HEK293T (cell line): ENCODE results near the gene NANOS1.

Source experiments
- CTCF ChIA-PET: fragments of 350-600 bp; formaldehyde crosslinking; extraction: SDS; loops from one replicate; lab custom pipeline; 2021; ENCODE audit warnings: antibody characterized with exemption, inconsistent platforms; lab: Yijun Ruan, JAX
- POLR2A ChIA-PET: fragments of 350-600 bp; formaldehyde crosslinking; extraction: SDS; loops from one replicate; lab custom pipeline; 2020; ENCODE audit warnings: antibody characterized with exemption, inconsistent platforms; lab: Yijun Ruan, JAX
- DNase-seq: peaks from one replicate; pipeline ENCODE4 v3.0.0; 2012; ENCODE audit warnings: mixed read lengths; ENCODE audit errors: extremely low spot score
- ARNT ChIP-seq: fragments of 450-650 bp; IDR thresholded peaks from 2 replicates; pipeline ENCODE4 v1.6.1; 2017; ENCODE audit warnings: mild to moderate bottlenecking
- BHLHE40 ChIP-seq: fragments of 450-650 bp; IDR thresholded peaks from 2 replicates; pipeline ENCODE4 v1.6.1; 2016; ENCODE audit warnings: mild to moderate bottlenecking, moderate library complexity, borderline replicate concordance
- CTBP1 ChIP-seq: fragments of 450-650 bp; IDR thresholded peaks from 2 replicates; pipeline ENCODE4 v1.6.1; 2016; ENCODE audit warnings: borderline replicate concordance
- ELF4 ChIP-seq: fragments of 450-650 bp; IDR thresholded peaks from 2 replicates; pipeline ENCODE4 v1.6.1; 2017; ENCODE audit warnings: antibody characterized with exemption
- FOXA1 ChIP-seq: fragments of 450-650 bp; IDR thresholded peaks from 2 replicates; pipeline ENCODE4 v1.6.1; 2016; ENCODE audit warnings: mild to moderate bottlenecking
- FOXK2 ChIP-seq: fragments of 450-650 bp; IDR thresholded peaks from 2 replicates; pipeline ENCODE4 v1.6.1; 2016; ENCODE audit warnings: mild to moderate bottlenecking
- FOXM1 ChIP-seq: fragments of 450-650 bp; IDR thresholded peaks from 2 replicates; pipeline ENCODE4 v1.6.1; 2017; ENCODE audit warnings: mild to moderate bottlenecking, borderline replicate concordance
- HDGF ChIP-seq: fragments of 450-650 bp; IDR thresholded peaks from 2 replicates; pipeline ENCODE4 v1.6.1; 2017; ENCODE audit warnings: antibody characterized with exemption, borderline replicate concordance
- L3MBTL2 ChIP-seq: fragments of 450-650 bp; conservative IDR thresholded peaks from 2 replicates; pipeline ENCODE4 v1.6.1; 2016; ENCODE audit warnings: mild to moderate bottlenecking
- LEF1 ChIP-seq: fragments of 450-650 bp; IDR thresholded peaks from 2 replicates; pipeline ENCODE4 v1.6.1; 2017; ENCODE audit warnings: mild to moderate bottlenecking, borderline replicate concordance
- NFRKB ChIP-seq: fragments of 450-650 bp; IDR thresholded peaks from 2 replicates; pipeline ENCODE4 v1.6.1; 2016; ENCODE audit warnings: mild to moderate bottlenecking, moderate library complexity
- PKNOX1 ChIP-seq: fragments of 450-650 bp; IDR thresholded peaks from 2 replicates; pipeline ENCODE4 v1.6.1; 2016
- SP1 ChIP-seq: fragments of 450-650 bp; IDR thresholded peaks from 2 replicates; pipeline ENCODE4 v1.6.1; 2017
- SUZ12 ChIP-seq: fragments of 450-650 bp; IDR thresholded peaks from 2 replicates; pipeline ENCODE4 v1.6.1; 2016; ENCODE audit warnings: mild to moderate bottlenecking
- TARDBP ChIP-seq: fragments of 450-650 bp; IDR thresholded peaks from 2 replicates; pipeline ENCODE4 v1.6.1; 2016
- ZNF384 ChIP-seq: fragments of 450-650 bp; IDR thresholded peaks from 2 replicates; pipeline ENCODE4 v1.6.1; 2016

Gene NANOS1

GRCh38 chr10:119042169-119042568, 12.7 kb downstream of the NANOS1 start:
- DNase-seq: no peak
- TF ChIP-seq NFRKB (no peak), SP1 (no peak), ARNT (no peak), L3MBTL2 (no peak), TARDBP (no peak), SUZ12 (no peak), CTBP1 (no peak), HDGF (no peak), ELF4 (no peak), LEF1 (no peak), BHLHE40 (no peak), FOXK2 (no peak), FOXM1 (no peak), ZNF384 (no peak), FOXA1 (no peak), PKNOX1 (no peak)
- ChIA-PET CTCF (no interaction called here), POLR2A (no interaction called here)

GRCh38 chr10:119045561-119045960, 16.0 kb downstream of the NANOS1 start:
- ChIA-PET POLR2A (no interaction called here), CTCF (no interaction called here)

GRCh38 chr10:119049361-119049760, 19.8 kb downstream of the NANOS1 start:
- CTCF ChIA-PET: no interaction called here
- POLR2A ChIA-PET: no interaction called here

More at GRCh38 chr10:119045561-119045960, 16.0 kb downstream of the NANOS1 start:
- TF ChIP-seq FOXA1 (no peak), PKNOX1 (no peak), L3MBTL2 (no peak), SP1 (no peak), CTBP1 (no peak), ELF4 (no peak)
- DNase-seq: no peak

GRCh38 chr10:119049777-119050176, 20.3 kb downstream of the NANOS1 start:
- TF ChIP-seq LEF1 (no peak), BHLHE40 (no peak), SP1 (no peak), HDGF (no peak), ELF4 (no peak), ZNF384 (no peak), L3MBTL2 (no peak)
- no peak for DNase-seq
- ChIA-PET POLR2A (no interaction called here), CTCF (no interaction called here)

More at GRCh38 chr10:119049361-119049760, 19.8 kb downstream of the NANOS1 start:
- no peak for DNase-seq
- TF ChIP-seq LEF1 (no peak), SUZ12 (no peak), FOXK2 (no peak), L3MBTL2 (no peak), ZNF384 (no peak), HDGF (no peak), ARNT (no peak), SP1 (no peak), CTBP1 (no peak), PKNOX1 (no peak)

- DNase-seq: no peak
- ChIA-PET POLR2A (no interaction called here), CTCF (no interaction called here)
- TF ChIP-seq PKNOX1: no peak
- TF ChIP-seq LEF1: no peak
- TF ChIP-seq FOXM1: no peak
- no peak for TF ChIP-seq FOXK2
- no peak for TF ChIP-seq SUZ12
- TF ChIP-seq L3MBTL2: no peak
These were observed 22.3 kb downstream of the NANOS1 start for GRCh38 chr10:119051775-119052174.

- POLR2A ChIA-PET: no interaction called here
- no peak for TF ChIP-seq ELF4
- TF ChIP-seq PKNOX1: no peak
- no peak for TF ChIP-seq HDGF
- TF ChIP-seq FOXA1: no peak
- TF ChIP-seq LEF1: no peak
- TF ChIP-seq NFRKB: no peak
- TF ChIP-seq FOXK2: no peak
- no peak for TF ChIP-seq BHLHE40
- TF ChIP-seq SUZ12: no peak
- TF ChIP-seq SP1: no peak
- TF ChIP-seq FOXM1: no peak
- no peak for TF ChIP-seq ARNT
- no peak for TF ChIP-seq CTBP1
- no peak for TF ChIP-seq ZNF384
- TF ChIP-seq L3MBTL2: no peak
- no peak for TF ChIP-seq TARDBP
- no peak for DNase-seq
- CTCF ChIA-PET: no interaction called here
These were observed 26.0 kb downstream of the NANOS1 start for GRCh38 chr10:119055472-119055871.
